Naive thymus-derived CD8-positive, alpha-beta T cell (primary cell): Measurements from ENCODE around the gene AP3D1. TPM values are rescaled to one million over a fixed set of nuclear protein-coding genes. Genes with fewer than 3 reads are reported as not detected.
A peak's percentile ranks its signal among the peaks of the same experiment; 100 is the strongest.
"Not testable (repeated sequence)": the region's sequence is repeated elsewhere in the genome, so short reads cannot be mapped to it uniquely, and the experiment has no call there.

Experiments used
- ATAC-seq, 2 donors: fragments of 150-1000 bp; cut with Tn5 transposase in 1 of 2; sonication (Bioruptor Pico), chemical (Tn5 transposase) in 1 of 2; 1 replicate in 1 of 2; 2 replicates in 1 of 2; pipeline ENCODE4 v1.10.0; 2021; ENCODE audit warnings: mild to moderate bottlenecking in 2 of 2, moderate library complexity in 2 of 2
- POLR2A ChIA-PET: fragments of 350-600 bp; sonication (Branson Sonifier 250); formaldehyde crosslinking; loops from one replicate; lab custom pipeline; 2021; ENCODE audit warnings: antibody characterized with exemption; lab: Charles Lee
- DNase-seq, 10 donors: peaks; one replicate each; pipeline versions ENCODE4 v3.0.0 to v3.0.0-alpha.2; 2020 to 2022
- H3K27ac Mint-ChIP-seq, 10 donors: one replicate each; pipeline ENCODE4 v1.8.0; 2020 to 2022; ENCODE audit warnings: mild to moderate bottlenecking in 10 of 10, mixed read lengths in 10 of 10, moderate library complexity in 4 of 10, inconsistent platforms in 1 of 10
- H3K27me3 Mint-ChIP-seq, 5 donors: one replicate each; pipeline ENCODE4 v1.8.0; 2021 to 2022; ENCODE audit warnings: mixed read lengths in 5 of 5
- H3K36me3 Mint-ChIP-seq, 3 donors: one replicate each; pipeline ENCODE4 v1.8.0; 2020 to 2022; ENCODE audit warnings: mixed read lengths in 3 of 3, mild to moderate bottlenecking in 2 of 3, inconsistent platforms in 1 of 3
- H3K4me1 Mint-ChIP-seq, 4 donors: one replicate each; pipeline ENCODE4 v1.8.0; 2021 to 2022; ENCODE audit warnings: mixed read lengths in 4 of 4
- H3K4me3 Mint-ChIP-seq, 10 donors: one replicate each; pipeline ENCODE4 v1.8.0; 2020 to 2022; ENCODE audit warnings: mild to moderate bottlenecking in 10 of 10, mixed read lengths in 10 of 10, moderate library complexity in 6 of 10, inconsistent platforms in 1 of 10
- H3K9me3 Mint-ChIP-seq, 9 donors: one replicate each; pipeline ENCODE4 v1.8.0; 2020 to 2022; ENCODE audit warnings: mixed read lengths in 9 of 9, mild to moderate bottlenecking in 3 of 9, inconsistent platforms in 1 of 9, moderate library complexity in 1 of 9
- polyA plus RNA-seq, 3 donors: library from polyadenylated mRNA; unstranded; fragments of 300-500 nt; fragmentation: Illumina TruSeq; gene quantifications; one replicate each; pipeline ENCODE4 v1.2.3, GENCODE V29; 2021
- total RNA-seq, 8 experiments: library from RNA in 2 of 8; stranded (reverse) in 2 of 8; gene quantifications; one replicate each; pipeline ENCODE4 v1.2.3 and lab custom pipeline; 2021 to 2026

Gene AP3D1
- total and polyA plus RNA-seq, 5 experiments from 2014 or later, result 12.8 to 83.2 (median 45.0) TPM

DNA sequence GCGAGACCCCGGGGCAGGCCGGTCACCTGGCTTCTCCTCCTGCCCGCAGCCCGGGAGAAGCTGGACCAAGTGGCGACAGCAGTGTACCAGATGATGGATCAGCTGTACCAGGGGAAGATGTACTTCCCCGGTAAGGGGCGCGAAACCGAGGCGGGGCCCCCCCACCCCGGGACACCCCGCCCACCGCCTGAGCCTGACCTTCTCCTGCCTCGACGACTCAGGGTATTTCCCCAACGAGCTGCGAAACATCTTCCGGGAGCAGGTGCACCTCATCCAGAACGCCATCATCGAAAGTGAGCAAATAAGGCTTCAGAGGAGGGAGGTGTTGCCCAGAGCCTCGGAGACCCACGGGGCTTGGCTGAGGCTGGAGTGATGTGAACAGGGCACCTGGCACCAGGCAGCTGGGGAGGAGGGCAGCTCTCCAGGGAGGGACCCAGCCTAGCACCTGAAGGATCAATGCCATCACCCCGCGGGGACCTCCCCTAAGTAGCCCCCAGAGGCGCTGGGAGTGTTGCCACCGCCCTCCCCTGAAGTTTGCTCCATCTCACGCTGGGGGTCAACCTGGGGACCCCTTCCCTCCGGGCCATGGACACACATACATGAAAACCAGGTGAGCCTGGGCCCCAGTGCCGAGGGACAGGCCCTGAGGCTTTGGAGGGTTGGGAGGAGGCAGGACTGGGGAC, 54.0 kb downstream of the AP3D1 start:
- Mint-ChIP-seq H3K27ac (peak overlapping the region in 9 of 10 donors; percentile 69 to 96 (median 87)), H3K27me3 (peaks cover 0 to 1% (median 0%) of the 10 kb centered on the region in 5 donors), H3K4me3 (peak overlapping the region; percentile 81 to 99 (median 90)), H3K9me3 (peaks cover 0 to 2% (median 0%) of the 10 kb centered on the region in 9 donors), H3K4me1 (peaks cover 13 to 30% (median 28%) of the 10 kb centered on the region in 4 donors), H3K36me3 (peaks cover 0 to 35% (median 2%) of the 10 kb centered on the region in 3 donors)
- POLR2A ChIA-PET, result interaction anchor here (0.6 to 7.2 kb wide), 9 partner anchors 12 to 221 kb away, joined by 3 to 173 read pairs (median 3); partner anchors contain the start of gene MKNK2
- DNase-seq, result peak in 6 of 10 donors; percentile 20 to 53 (median 35)
- ATAC-seq, result peak in 1 of 2 donors; percentile 2

DNA sequence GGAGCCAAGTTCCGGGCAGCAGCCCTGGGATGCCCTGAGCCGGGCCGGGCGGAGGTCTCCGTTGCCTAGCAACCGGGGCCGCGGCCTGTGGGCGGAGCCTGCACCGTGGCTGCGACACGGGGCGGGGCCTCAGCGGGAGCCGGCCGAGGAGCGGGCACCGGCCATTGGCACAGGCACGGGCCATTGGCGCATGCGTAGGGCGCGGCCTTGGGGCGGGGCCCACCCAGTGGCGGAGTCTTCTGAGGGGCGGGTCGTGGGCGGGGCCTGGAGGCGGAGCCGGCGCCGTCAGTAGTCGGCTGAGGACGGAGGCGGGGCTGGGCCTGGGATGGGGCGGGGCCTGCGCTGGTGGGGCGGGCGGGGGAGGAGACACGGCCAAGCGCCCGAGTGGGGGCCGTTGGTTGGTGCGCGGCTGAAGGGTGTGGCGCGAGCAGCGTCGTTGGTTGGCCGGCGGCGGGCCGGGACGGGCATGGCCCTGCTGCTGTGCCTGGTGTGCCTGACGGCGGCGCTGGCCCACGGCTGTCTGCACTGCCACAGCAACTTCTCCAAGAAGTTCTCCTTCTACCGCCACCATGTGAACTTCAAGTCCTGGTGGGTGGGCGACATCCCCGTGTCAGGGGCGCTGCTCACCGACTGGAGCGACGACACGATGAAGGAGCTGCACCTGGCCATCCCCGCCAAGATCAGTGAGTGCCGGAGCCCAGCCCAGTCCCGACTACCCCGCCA, 54.7 kb downstream of the AP3D1 start, which contains the start of gene IZUMO4:
IZUMO4 (plus strand) TSS at position 436 of the 723 bp plus-strand sequence; CDS start at position 467, 31 bp downstream.
- Mint-ChIP-seq H3K9me3 (peaks cover 0 to 2% (median 0%) of the 10 kb centered on the region in 9 donors), H3K27ac (peak within 1 kb of the TSS; percentile 82 to 99 (median 96)), H3K4me1 (peaks cover 13 to 36% (median 31%) of the 10 kb centered on the region in 4 donors), H3K4me3 (peak within 1 kb of the TSS; percentile 94 to 99 (median 96)), H3K36me3 (peaks cover 0 to 29% (median 2%) of the 10 kb centered on the region in 3 donors), H3K27me3 (peaks cover 0 to 1% (median 0%) of the 10 kb centered on the region in 5 donors)
- peak; percentile 99 to 100 (median 100) for DNase-seq
- peak; percentile 80 to 84 for ATAC-seq
- POLR2A ChIA-PET, result interaction anchor here (0.6 to 7.5 kb wide), 14 partner anchors 12 to 220 kb away, joined by 3 to 173 read pairs (median 8); partner anchors contain the start of genes AP3D1 and MKNK2

DNA sequence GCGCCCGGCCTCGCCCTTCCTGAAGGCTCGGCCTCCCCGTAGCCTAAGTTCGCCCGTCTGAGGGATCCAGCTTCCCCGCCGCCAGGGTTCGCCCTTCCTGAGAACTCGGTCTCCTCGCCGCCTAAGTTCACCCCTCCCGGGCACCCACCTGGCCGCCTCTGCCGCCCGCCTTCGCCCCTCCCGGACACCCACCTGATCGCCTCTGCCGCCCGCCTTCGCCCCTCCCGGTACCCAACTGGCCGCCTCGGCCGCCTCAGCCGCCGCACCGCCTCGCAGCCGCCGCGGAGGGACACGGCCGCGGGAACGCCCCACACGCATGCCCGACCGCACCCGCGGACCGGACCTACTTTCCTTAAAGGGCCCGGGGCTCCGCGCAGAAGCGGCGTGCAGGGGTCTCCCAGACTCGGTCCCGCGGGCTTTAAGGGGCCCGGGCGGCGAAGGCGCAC, 55.3 kb downstream of the AP3D1 start, which contains the start of gene MOB3A:
MOB3A (minus strand) TSS at position 293 of the 446 bp plus-strand sequence. CDS start 17,766 bp downstream, outside the sequence.
- DNase-seq (peak in 6 of 10 donors; percentile 78 to 97 (median 90)), ATAC-seq (peak; percentile 57 to 58)
- Mint-ChIP-seq H3K27me3 (peaks cover 0 to 1% (median 0%) of the 10 kb centered on the region in 5 donors), H3K4me1 (peaks cover 13 to 39% (median 33%) of the 10 kb centered on the region in 4 donors), H3K36me3 (peaks cover 0 to 25% (median 2%) of the 10 kb centered on the region in 3 donors), H3K4me3 (peak within 1 kb of the TSS; percentile 94 to 99 (median 96)), H3K9me3 (peaks cover 0 to 2% (median 0%) of the 10 kb centered on the region in 9 donors), H3K27ac (peak within 1 kb of the TSS; percentile 88 to 99 (median 96))
- POLR2A ChIA-PET, result interaction anchor here (0.6 to 7.5 kb wide), 13 partner anchors 11 to 214 kb away, joined by 3 to 173 read pairs (median 11); partner anchors contain the start of genes AP3D1 and MKNK2

DNA sequence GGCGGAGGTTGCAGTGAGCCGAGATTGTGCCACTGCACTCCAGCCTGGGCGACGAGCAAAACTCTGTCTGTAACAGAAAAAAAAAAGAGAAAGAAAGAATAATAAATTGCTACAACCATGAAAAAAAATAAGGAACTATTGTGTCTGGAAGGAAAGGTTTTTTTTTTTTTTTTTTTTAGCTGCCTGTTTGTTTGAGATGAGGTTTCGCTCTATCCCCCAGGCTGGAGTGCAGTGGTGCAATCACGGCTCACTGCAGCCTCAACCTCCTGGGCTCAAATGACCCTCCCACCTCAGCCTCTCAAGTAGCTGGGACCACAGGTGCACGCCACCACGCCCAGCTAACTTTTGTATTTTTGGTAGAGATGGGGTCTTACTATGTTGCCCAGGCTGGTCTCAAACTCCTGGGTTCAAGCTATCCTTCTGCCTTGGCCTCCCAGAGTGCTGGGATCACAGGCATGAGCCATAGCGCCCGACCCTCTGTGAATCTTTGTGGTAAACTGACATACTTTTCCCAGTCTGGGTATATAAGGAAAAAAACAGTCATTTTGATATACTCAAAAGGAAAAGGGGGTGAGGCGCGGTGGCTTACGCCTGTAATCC, 59.3 kb downstream of the AP3D1 start:
- H3K4me1 Mint-ChIP-seq, result peaks cover 39 to 76% (median 68%) of the 10 kb centered on the region in 4 donors
- not testable (repeated sequence) for DNase-seq, H3K27me3 Mint-ChIP-seq, H3K9me3 Mint-ChIP-seq, ATAC-seq
- peak overlapping the region in 4 of 10 donors; percentile 20 to 75 (median 24) for H3K27ac Mint-ChIP-seq
- H3K36me3 Mint-ChIP-seq, result peaks cover 0 to 18% (median 2%) of the 10 kb centered on the region in 3 donors
- POLR2A ChIA-PET, result interaction anchor here (0.6 to 7.5 kb wide), 11 partner anchors 7 to 115 kb away, joined by 3 to 173 read pairs (median 6); partner anchors contain the start of gene MKNK2
- peak overlapping the region in 4 of 10 donors; percentile 26 to 52 (median 36) for H3K4me3 Mint-ChIP-seq

DNA sequence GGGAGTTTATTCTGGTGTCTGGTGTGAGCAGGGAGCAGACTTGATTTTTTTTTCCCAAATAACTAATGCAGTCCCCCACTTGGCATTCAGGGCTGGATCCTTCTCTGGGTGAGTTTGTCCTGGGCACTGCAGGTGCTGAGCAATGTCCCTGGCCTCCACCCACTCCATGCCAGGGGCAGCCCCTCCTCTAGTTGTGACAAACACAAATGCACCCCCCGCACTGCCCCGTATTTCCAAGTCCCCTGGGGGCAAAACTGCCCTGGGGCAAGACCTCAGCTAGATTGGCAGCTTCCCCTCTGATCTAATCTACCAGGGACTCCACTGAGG, 61.7 kb downstream of the AP3D1 start:
- peaks cover 5 to 21% (median 6%) of the 10 kb centered on the region in 3 donors for H3K36me3 Mint-ChIP-seq
- H3K9me3 Mint-ChIP-seq, result peaks cover 0 to 4% (median 0%) of the 10 kb centered on the region in 9 donors

DNA sequence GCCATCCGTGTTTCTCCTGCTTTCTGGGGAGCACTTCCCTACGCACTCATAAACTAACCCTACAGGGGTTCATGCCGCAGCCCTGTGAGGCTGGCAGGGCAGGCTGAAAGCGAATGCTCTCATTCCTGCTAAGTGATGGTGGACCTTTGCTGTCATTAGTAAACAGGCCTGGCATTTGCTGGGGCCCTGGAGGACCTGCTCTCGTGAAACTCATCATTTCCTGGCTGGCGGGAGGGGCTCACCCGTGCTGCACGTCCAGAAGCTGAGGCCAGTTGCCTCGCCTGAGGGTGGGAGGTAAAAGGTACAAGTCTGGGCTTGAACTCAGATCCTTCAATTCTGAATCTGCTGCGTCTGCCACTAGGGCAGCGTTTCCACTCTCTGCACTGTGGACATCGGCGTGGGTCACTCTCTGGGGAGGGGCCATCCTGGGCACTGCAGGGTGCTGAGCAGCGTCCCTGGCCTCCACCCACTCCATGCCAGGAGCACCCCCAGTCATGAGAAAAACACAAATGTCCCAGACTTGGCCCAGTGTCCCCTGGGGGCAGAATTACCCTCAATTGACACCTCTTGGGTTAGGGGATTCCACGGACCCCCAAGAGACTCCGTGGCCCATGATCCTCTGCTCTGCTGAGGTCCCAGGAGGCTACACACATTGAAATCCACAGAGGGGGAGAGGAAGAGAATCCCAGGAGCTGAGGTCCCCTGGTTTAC, 62.2 kb downstream of the AP3D1 start:
- no peak for DNase-seq
- Mint-ChIP-seq H3K9me3 (peaks cover 0 to 4% (median 0%) of the 10 kb centered on the region in 9 donors), H3K27me3 (peaks cover 0 to 2% (median 0%) of the 10 kb centered on the region in 5 donors), H3K4me1 (peaks cover 39 to 82% (median 72%) of the 10 kb centered on the region in 4 donors), H3K4me3 (peak overlapping the region; percentile 12 to 98 (median 74)), H3K27ac (peak overlapping the region; percentile 83 to 98 (median 92)), H3K36me3 (peaks cover 5 to 17% (median 6%) of the 10 kb centered on the region in 3 donors)
- ATAC-seq, result no peak
- POLR2A ChIA-PET, result interaction anchor here (1.1 to 7.5 kb wide), 6 partner anchors 8 to 387 kb away, joined by 3 to 72 read pairs (median 4); partner anchors contain the start of gene MKNK2

More for the DNA sequence above, 61.7 kb downstream of the AP3D1 start:
- peaks cover 0 to 2% (median 0%) of the 10 kb centered on the region in 5 donors for H3K27me3 Mint-ChIP-seq
- peak overlapping the region; percentile 83 to 98 (median 92) for H3K27ac Mint-ChIP-seq
- no peak for ATAC-seq
- no peak for DNase-seq
- H3K4me1 Mint-ChIP-seq, result peaks cover 44 to 87% (median 78%) of the 10 kb centered on the region in 4 donors
- POLR2A ChIA-PET, result interaction anchor here (0.6 to 7.5 kb wide), 6 partner anchors 9 to 387 kb away, joined by 3 to 72 read pairs (median 4); partner anchors contain the start of gene MKNK2
- H3K4me3 Mint-ChIP-seq, result peak overlapping the region; percentile 62 to 98 (median 74)

DNA sequence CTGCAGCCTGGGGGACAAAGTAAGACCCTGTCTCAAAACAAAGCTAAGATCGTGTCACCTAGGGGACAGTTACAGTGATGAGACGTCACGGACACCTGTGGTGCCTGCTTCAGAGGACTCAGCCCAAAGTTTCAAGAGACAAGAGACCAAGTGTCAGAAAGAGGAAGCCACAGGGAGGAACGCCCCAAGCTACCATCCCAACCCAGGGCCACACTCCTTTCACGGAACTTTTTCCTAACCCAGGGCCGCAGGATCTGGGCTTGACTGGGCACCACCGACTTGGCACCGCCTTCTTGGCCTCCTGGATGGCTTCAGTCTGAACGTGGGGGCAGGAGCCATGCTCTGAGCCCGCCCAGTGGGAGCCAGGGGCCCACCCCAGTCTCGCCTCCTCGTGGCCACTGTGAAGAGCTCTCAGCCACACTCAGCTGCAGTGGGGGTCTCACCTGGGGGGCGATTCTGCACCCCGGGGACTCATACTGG, 63.7 kb downstream of the AP3D1 start:
- Mint-ChIP-seq H3K27me3 (peaks cover 0 to 2% (median 0%) of the 10 kb centered on the region in 5 donors), H3K4me1 (peaks cover 39 to 81% (median 68%) of the 10 kb centered on the region in 4 donors), H3K27ac (peak overlapping the region; percentile 90 to 100 (median 95)), H3K36me3 (peaks cover 5 to 9% (median 7%) of the 10 kb centered on the region in 3 donors), H3K9me3 (peaks cover 0 to 4% (median 0%) of the 10 kb centered on the region in 9 donors), H3K4me3 (peak overlapping the region; percentile 23 to 98 (median 74))
- peak; percentile 11 to 13 for ATAC-seq
- POLR2A ChIA-PET, result interaction anchor here (0.5 to 9.0 kb wide), 16 partner anchors 7 to 1021 kb away, joined by 3 to 173 read pairs (median 4); partner anchors contain the start of genes ARHGAP45, IZUMO4, MKNK2 and MOB3A
- DNase-seq, result peak in 6 of 10 donors; percentile 35 to 71 (median 41)

DNA sequence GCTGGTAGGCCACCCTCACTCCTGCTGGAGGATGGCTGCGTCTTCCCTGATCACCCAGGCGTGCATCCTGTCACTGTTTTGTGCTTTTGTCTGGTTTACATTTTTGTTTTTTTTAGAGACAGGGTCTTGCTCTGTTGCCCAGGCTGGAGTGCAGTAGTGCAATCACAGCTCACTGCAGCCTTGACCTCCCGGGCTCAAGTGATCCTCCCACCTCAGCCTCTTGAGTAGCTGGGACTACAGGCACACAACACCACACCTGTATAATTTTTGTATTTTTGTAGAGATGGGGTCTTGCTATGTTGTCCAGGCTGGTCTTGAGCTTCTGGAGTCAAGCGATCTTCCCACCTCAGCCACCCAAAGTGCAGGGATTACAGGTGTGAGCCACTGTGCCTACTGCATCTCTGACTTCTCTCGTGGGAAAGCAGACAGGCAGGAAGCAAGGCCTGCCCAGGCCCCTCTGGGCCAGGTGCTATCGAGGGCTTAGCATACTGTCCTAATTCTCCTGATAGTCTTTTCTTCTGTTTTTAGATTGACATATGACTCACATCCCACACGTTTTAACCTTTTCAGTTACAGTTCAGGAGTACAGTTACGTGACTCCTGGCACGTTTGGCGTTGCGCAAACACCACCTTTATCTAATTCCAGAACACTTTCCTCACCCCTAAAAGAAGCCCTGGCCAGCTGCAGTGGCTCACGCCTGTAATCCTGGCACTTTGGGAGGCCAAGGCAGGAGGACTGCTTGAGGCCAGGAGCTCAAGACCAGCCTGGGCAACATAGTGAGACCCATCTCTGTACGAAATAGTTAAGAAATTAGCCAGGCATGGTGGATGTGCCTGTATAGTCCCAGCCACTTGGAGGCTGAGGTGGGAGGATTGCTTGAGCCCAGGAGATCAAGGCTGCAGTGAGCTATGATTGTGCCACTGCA, 64.4 kb downstream of the AP3D1 start:
- not testable (repeated sequence) for ATAC-seq, H3K36me3 Mint-ChIP-seq, H3K9me3 Mint-ChIP-seq, H3K27me3 Mint-ChIP-seq
- POLR2A ChIA-PET, result interaction anchor here (0.5 to 9.0 kb wide), 15 partner anchors 8 to 511 kb away, joined by 3 to 173 read pairs (median 5); partner anchors contain the start of genes IZUMO4, MKNK2 and MOB3A
- peaks cover 39 to 81% (median 72%) of the 10 kb centered on the region in 4 donors for H3K4me1 Mint-ChIP-seq
- peak overlapping the region; percentile 55 to 98 (median 74) for H3K4me3 Mint-ChIP-seq
- peak overlapping the region; percentile 90 to 100 (median 95) for H3K27ac Mint-ChIP-seq
- peak in 1 of 10 donors; percentile 60 for DNase-seq

DNA sequence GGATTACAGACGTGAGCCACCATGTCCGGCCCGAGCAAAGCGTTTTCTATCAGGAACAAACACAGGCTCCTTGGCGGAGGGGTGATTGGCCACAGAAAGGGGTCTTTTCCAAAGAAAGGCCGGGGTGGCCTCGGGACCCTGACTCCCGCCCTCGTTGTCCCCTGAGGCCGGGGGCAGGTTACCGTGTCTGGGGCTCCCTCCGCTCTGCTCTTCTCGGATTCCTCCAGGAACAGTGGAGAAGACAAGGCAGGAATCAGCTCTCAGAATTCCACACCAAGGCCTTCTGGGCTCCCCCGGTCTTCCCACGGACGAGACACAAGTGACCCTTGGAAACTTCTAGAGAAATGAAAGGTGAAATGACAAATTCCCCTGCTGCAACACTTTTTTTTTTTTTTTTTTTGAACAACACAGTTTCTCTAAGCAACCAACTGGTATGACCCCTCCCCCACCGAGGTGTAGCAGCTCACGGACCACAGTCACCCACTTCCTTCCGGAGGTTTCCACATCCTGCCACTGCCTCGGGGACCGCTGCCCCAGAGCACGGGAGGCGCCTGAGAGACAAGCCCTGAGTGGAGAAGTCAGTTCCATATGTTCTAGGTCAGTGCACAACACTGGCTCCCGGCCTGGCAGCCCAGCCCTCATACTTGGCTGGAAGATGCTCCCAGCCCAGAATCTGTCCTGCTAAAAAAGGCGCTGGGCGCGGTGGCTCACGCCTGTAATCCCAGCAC, 66.2 kb downstream of the AP3D1 start:
- ATAC-seq (peak; percentile 64 to 78), DNase-seq (peak; percentile 72 to 99 (median 96))
- H3K4me1 Mint-ChIP-seq, result peaks cover 42 to 84% (median 75%) of the 10 kb centered on the region in 4 donors
- H3K4me3 Mint-ChIP-seq, result peak overlapping the region; percentile 94 to 100 (median 98)
- peaks cover 0 to 4% (median 0%) of the 10 kb centered on the region in 9 donors for H3K9me3 Mint-ChIP-seq
- H3K36me3 Mint-ChIP-seq, result peaks cover 5 to 20% (median 7%) of the 10 kb centered on the region in 3 donors
- H3K27ac Mint-ChIP-seq, result peak overlapping the region; percentile 94 to 100 (median 99)
- H3K27me3 Mint-ChIP-seq, result peaks cover 0 to 2% (median 0%) of the 10 kb centered on the region in 5 donors
- POLR2A ChIA-PET, result interaction anchor here (0.6 to 9.0 kb wide), 24 partner anchors 9 to 1268 kb away, joined by 3 to 173 read pairs (median 5); partner anchors contain the start of genes IZUMO4, MKNK2 and MOB3A
